C4-2B (cell line): ENCODE data around the gene ASB6.

ENCODE experiments used
- H3K27ac ChIP-seq: fragments of 450-650 bp; 2 replicates; pipeline ENCODE4 v1.5.1; 2017
- ZFX ChIP-seq: fragments of 450-650 bp; IDR thresholded peaks from 2 replicates; pipeline ENCODE4 v1.6.1; 2017
- TF ChIP-seq, protein P1 (sequence below): fragments of 450-650 bp; conservative IDR thresholded peaks from 2 replicates; pipeline ENCODE4 v1.5.1; 2017; ENCODE audit warnings: mild to moderate bottlenecking

The ASB6 gene

DNA sequence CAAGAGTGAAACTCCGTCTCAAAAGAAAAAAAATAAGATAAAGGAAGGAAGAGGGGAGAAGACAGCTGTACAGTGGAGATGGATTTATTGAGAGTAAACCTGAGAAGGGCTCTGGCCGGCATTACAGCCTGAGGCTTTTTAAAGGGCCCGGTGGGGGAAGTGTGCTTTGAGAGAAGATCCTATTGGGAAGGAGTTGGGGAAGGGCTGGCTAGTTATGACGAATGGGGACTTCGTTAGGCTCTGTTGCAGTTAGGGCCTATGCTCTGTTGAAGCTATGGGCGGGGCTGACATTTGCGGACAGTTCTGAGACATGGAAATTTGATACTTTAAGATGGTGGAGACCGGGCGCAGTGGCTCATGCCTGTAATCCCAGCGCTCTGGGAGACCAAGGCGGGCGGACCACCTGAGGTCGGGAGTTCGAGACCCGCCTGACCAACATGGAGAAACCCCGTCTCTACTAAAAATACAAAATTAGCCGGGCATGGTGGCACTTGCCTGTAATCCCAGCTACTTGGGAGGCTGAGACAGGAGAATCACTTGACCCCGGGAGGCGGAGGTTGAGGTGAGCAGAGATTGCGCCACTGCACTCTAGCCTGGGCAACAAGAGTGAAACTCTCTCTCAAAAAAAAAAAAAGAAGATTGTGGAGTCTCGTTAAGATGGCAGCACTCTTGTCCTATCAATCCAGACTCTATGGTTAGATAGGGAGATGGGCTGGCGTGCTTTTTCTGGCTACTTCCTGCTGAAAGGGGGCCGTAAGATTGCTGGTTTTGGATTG, 54.3 kb downstream of the ASB6 start:
- no peak overlapping the region for H3K27ac ChIP-seq
- TF ChIP-seq, protein P1, sequence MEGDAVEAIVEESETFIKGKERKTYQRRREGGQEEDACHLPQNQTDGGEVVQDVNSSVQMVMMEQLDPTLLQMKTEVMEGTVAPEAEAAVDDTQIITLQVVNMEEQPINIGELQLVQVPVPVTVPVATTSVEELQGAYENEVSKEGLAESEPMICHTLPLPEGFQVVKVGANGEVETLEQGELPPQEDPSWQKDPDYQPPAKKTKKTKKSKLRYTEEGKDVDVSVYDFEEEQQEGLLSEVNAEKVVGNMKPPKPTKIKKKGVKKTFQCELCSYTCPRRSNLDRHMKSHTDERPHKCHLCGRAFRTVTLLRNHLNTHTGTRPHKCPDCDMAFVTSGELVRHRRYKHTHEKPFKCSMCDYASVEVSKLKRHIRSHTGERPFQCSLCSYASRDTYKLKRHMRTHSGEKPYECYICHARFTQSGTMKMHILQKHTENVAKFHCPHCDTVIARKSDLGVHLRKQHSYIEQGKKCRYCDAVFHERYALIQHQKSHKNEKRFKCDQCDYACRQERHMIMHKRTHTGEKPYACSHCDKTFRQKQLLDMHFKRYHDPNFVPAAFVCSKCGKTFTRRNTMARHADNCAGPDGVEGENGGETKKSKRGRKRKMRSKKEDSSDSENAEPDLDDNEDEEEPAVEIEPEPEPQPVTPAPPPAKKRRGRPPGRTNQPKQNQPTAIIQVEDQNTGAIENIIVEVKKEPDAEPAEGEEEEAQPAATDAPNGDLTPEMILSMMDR = no peak
- no peak for TF ChIP-seq ZFX

- H3K27ac ChIP-seq = no peak overlapping the region
- TF ChIP-seq ZFX = no peak
- TF ChIP-seq, protein P1 = no peak
Measured at GRCh38 chr9:129586685-129587084, 55.3 kb downstream of the ASB6 start.

GRCh38 chr9:129586245-129586644, 55.7 kb downstream of the ASB6 start:
- no peak for TF ChIP-seq ZFX
- TF ChIP-seq, protein P1 = no peak
- no peak overlapping the region for H3K27ac ChIP-seq

- H3K27ac ChIP-seq = no peak overlapping the region
- TF ChIP-seq, protein P1 = no peak
- no peak for TF ChIP-seq ZFX
Measured at GRCh38 chr9:129585352-129585751, 56.6 kb downstream of the ASB6 start.
